Measurements from ENCODE around the gene FANCM. TPM values are rescaled to one million over a fixed set of nuclear protein-coding genes. Genes with fewer than 3 reads are reported as not detected.

Gene FANCM, protein sequence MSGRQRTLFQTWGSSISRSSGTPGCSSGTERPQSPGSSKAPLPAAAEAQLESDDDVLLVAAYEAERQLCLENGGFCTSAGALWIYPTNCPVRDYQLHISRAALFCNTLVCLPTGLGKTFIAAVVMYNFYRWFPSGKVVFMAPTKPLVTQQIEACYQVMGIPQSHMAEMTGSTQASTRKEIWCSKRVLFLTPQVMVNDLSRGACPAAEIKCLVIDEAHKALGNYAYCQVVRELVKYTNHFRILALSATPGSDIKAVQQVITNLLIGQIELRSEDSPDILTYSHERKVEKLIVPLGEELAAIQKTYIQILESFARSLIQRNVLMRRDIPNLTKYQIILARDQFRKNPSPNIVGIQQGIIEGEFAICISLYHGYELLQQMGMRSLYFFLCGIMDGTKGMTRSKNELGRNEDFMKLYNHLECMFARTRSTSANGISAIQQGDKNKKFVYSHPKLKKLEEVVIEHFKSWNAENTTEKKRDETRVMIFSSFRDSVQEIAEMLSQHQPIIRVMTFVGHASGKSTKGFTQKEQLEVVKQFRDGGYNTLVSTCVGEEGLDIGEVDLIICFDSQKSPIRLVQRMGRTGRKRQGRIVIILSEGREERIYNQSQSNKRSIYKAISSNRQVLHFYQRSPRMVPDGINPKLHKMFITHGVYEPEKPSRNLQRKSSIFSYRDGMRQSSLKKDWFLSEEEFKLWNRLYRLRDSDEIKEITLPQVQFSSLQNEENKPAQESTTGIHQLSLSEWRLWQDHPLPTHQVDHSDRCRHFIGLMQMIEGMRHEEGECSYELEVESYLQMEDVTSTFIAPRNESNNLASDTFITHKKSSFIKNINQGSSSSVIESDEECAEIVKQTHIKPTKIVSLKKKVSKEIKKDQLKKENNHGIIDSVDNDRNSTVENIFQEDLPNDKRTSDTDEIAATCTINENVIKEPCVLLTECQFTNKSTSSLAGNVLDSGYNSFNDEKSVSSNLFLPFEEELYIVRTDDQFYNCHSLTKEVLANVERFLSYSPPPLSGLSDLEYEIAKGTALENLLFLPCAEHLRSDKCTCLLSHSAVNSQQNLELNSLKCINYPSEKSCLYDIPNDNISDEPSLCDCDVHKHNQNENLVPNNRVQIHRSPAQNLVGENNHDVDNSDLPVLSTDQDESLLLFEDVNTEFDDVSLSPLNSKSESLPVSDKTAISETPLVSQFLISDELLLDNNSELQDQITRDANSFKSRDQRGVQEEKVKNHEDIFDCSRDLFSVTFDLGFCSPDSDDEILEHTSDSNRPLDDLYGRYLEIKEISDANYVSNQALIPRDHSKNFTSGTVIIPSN (N-terminal part only)
- 10 to 100 TPM in 1 of 4 donors, 1 to 10 TPM in 3; 4.2 to 15.7 (median 7.6) TPM for total RNA-seq

DNA sequence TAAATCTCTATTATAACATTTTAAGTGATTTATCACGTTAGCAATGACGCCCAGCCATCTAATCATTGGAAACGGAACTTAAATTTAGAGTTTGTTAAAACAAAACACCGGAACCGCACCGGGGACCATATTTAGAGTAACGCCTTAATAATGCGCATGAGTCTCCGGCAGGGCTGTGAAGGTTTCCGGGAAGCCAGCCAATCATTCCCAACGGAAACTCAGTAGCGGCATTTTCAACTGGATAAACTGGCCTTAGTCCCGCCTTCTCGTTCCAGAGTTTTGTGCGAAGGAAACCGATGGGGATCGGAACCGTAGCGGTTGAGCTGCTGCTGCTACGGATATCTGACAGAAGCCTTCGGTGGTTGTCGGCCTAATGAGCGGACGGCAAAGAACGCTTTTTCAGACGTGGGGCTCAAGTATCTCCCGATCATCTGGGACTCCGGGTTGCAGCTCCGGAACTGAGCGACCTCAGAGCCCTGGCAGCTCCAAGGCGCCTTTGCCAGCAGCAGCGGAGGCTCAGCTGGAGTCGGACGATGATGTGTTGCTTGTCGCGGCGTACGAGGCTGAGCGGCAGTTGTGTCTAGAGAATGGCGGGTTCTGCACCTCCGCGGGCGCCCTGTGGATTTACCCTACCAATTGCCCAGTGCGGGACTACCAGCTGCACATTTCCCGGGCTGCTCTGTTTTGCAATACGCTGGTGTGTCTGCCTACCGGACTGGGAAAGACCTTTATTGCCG, at the start of gene FANCM:
Gene FANCM (plus strand): TSS at position 272 of the 737 bp plus-strand sequence. CDS start 102 bp downstream, at position 374.
- WGBS, 2 donors: 1% methylated on average over 34 to 38 of the region's 48 CpGs
- intact Hi-C loops (cut with DNase I): loop anchor here (5.0 to 10.0 kb wide), 3 partner anchors 51 to 224 kb away; partner anchors contain the start of genes MIS18BP1 and PRPF39
- peak; percentile 94 for DNase-seq
- Histone ChIP-seq H3K36me3 (no peaks in the 10 kb centered on the region), H3K27me3 (no peaks in the 10 kb centered on the region), H3K27ac (peak within 1 kb of the TSS; percentile 59 to 75 (median 68)), H3K4me1 (peaks cover 9 to 14% of the 10 kb centered on the region in 2 donors), H3K4me3 (replicated peaks in 1 of 3) (peak within 1 kb of the TSS in 2 of 3 donors; percentile 61 to 86), H3K9me3 (no peaks in the 10 kb centered on the region)
- peak in 1 of 2 donors; percentile 32 for TF ChIP-seq POLR2A (IDR thresholded peaks at IDR 0.05)
- TF ChIP-seq, protein P1, sequence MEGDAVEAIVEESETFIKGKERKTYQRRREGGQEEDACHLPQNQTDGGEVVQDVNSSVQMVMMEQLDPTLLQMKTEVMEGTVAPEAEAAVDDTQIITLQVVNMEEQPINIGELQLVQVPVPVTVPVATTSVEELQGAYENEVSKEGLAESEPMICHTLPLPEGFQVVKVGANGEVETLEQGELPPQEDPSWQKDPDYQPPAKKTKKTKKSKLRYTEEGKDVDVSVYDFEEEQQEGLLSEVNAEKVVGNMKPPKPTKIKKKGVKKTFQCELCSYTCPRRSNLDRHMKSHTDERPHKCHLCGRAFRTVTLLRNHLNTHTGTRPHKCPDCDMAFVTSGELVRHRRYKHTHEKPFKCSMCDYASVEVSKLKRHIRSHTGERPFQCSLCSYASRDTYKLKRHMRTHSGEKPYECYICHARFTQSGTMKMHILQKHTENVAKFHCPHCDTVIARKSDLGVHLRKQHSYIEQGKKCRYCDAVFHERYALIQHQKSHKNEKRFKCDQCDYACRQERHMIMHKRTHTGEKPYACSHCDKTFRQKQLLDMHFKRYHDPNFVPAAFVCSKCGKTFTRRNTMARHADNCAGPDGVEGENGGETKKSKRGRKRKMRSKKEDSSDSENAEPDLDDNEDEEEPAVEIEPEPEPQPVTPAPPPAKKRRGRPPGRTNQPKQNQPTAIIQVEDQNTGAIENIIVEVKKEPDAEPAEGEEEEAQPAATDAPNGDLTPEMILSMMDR (IDR thresholded peaks at IDR 0.05): peak in 1 of 6 experiments; percentile 14

DNA sequence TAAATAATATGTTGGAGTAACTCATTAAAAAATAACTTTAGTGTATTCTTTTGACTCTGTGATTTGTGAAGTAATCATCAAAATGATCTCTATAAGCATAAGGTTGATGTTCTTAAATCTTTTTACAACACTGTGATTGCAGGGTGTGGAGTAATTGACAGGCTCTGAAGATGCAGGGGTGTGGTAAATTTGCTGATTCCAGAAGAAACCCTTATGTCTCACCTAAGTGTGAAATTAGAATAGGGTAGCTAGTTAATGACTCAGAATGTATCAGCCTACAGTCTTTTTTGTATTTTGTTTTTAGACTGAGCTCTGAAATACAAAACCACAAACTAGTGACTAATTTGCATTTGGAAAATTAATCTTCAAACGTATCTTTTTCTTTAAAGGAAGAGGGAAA, 45.9 kb upstream of the FANCM start:
- Histone ChIP-seq H3K4me1 (peaks cover 4 to 24% of the 10 kb centered on the region in 2 donors), H3K27ac (no peak overlapping the region), H3K9me3 (no peaks in the 10 kb centered on the region), H3K4me3 (replicated peaks in 1 of 3) (no peak overlapping the region), H3K36me3 (no peaks in the 10 kb centered on the region), H3K27me3 (no peaks in the 10 kb centered on the region)
- intact Hi-C loops (cut with DNase I): loop anchor here (10.0 kb wide), 1 partner anchor 45 kb away; the partner anchor contains the start of genes FANCM and FKBP3
- TF ChIP-seq, protein P1 (IDR thresholded peaks at IDR 0.05): no peak
- TF ChIP-seq POLR2A (IDR thresholded peaks at IDR 0.05): no peak
- no peak for DNase-seq
- WGBS, 2 donors: 63 to 68% methylated on average over 1 of the region's 1 CpG

DNA sequence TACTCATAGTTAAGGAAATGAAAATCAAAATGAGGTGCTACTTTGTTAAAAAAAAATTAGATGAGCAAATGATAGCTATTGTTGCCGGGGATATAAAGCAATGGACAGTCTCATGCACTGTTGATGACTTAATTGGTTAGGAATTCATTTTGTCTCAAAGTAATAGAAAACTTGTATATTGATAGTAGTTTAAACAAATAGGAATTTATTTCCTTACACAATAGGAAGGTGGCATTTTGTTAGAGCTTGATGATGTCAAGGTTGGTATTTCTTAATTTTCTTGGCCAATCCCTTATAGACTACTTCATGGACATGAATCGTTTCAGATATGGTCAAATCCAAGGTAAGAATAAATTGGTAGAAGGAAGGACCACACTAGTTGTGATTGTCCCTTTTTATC, 44.0 kb upstream of the FANCM start:
- TF ChIP-seq, protein P1 (IDR thresholded peaks at IDR 0.05): no peak
- TF ChIP-seq POLR2A (IDR thresholded peaks at IDR 0.05): no peak
- Histone ChIP-seq H3K36me3 (peaks cover 0 to 8% of the 10 kb centered on the region in 2 donors), H3K27ac (no peak overlapping the region), H3K9me3 (no peaks in the 10 kb centered on the region), H3K4me3 (replicated peaks in 1 of 3) (no peak overlapping the region), H3K4me1 (peaks cover 0 to 6% of the 10 kb centered on the region in 2 donors), H3K27me3 (no peaks in the 10 kb centered on the region)
- no peak for DNase-seq
- intact Hi-C loops (cut with DNase I): no loop called here
- WGBS, 2 donors: 93 to 95% methylated on average over 2 of the region's 2 CpGs

DNA sequence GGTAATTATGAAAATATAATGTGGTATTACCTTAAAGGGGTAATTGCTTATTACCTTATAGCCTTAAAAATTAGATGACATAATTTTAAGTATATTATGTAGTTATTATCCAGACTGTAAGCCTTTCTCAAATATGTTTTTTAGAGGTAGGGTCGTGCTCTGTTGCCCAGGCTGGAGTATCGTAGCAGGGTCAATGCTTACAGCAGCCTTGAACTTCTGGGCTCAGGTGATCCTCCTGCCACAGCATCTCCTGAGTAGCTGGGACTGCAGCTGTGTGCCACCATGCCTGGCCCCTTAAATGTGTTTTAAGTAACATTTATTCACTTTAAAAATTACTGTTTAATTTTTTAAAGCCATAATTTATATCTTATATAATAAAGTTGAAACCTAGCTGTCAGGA, 41.5 kb upstream of the FANCM start:
- no peaks in the 10 kb centered on the region for H3K27me3 ChIP-seq
- H3K4me1 ChIP-seq: peaks cover 0 to 6% of the 10 kb centered on the region in 2 donors
- H3K36me3 ChIP-seq: peaks cover 0 to 21% of the 10 kb centered on the region in 2 donors
- DNase-seq: no peak
- H3K27ac ChIP-seq: no peak overlapping the region
- no peak for TF ChIP-seq POLR2A (IDR thresholded peaks at IDR 0.05)
- TF ChIP-seq, protein P1 (IDR thresholded peaks at IDR 0.05): no peak
- WGBS, 2 donors: 93 to 95% methylated on average over 2 of the region's 2 CpGs
- no peak overlapping the region for H3K4me3 ChIP-seq (replicated peaks in 1 of 3)
- no peaks in the 10 kb centered on the region for H3K9me3 ChIP-seq
- intact Hi-C loops (cut with DNase I): no loop called here
